ENCODE results near the gene PCDH18.

GRCh38 chr4:137524725-137525369 is 7.4 kb downstream of the PCDH18 start:
- TF ChIP-seq, protein P1, sequence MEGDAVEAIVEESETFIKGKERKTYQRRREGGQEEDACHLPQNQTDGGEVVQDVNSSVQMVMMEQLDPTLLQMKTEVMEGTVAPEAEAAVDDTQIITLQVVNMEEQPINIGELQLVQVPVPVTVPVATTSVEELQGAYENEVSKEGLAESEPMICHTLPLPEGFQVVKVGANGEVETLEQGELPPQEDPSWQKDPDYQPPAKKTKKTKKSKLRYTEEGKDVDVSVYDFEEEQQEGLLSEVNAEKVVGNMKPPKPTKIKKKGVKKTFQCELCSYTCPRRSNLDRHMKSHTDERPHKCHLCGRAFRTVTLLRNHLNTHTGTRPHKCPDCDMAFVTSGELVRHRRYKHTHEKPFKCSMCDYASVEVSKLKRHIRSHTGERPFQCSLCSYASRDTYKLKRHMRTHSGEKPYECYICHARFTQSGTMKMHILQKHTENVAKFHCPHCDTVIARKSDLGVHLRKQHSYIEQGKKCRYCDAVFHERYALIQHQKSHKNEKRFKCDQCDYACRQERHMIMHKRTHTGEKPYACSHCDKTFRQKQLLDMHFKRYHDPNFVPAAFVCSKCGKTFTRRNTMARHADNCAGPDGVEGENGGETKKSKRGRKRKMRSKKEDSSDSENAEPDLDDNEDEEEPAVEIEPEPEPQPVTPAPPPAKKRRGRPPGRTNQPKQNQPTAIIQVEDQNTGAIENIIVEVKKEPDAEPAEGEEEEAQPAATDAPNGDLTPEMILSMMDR (IDR thresholded peaks at IDR 0.05) = no peak
- no peak for TF ChIP-seq POLR2A (IDR thresholded peaks at IDR 0.05)
